Measurements from ENCODE around the gene ZBTB40.

DNA sequence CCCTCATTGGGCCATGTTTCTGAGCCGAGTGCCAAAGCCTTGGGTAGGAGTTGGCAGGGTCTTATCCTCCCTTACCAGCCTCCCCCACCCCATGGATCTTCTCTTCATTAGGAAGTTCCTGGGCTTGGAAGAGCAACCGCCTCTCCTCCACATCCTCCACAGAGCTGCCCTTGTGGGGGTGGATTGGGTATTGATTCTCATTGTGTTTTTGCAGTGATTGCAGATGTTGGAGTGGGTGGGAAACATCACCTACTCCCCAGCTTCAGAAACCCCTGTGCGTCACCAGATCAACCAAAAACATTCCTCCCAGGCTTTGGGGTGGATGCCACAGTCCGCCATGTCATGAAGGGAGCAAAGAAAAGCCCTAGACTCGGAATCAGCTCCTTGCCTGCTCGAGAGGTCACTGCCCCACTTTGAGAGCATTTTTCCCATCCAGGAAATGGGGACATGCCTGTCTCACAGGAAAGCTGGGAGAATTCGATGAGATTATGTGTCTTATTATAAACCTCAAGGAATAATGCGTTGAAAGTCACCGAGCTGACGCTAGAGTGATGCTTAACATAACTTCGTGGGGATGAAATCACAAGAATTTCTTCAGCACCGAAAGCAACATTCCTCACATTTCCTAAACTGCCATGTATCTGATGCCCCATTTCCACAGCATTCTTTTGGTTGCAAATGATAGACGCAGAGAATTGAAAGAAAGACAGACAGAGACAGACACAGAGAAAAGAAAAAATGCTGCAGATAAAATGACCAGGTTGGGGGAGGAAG, 44.7 kb upstream of the ZBTB40 start:
- TF ChIP-seq FOXM1 (IDR thresholded peaks at IDR 0.05; ENCODE audit: low read depth), result no peak
- no peak for TF ChIP-seq RAD21 (IDR thresholded peaks at IDR 0.05; ENCODE audit: low read length)
- no peak for TF ChIP-seq NFIC (IDR thresholded peaks at IDR 0.05; ENCODE audit: borderline replicate concordance)
- no peak for TF ChIP-seq SMC3 (IDR thresholded peaks at IDR 0.05; ENCODE audit: low read depth, low read length)
- TF ChIP-seq, protein P1, sequence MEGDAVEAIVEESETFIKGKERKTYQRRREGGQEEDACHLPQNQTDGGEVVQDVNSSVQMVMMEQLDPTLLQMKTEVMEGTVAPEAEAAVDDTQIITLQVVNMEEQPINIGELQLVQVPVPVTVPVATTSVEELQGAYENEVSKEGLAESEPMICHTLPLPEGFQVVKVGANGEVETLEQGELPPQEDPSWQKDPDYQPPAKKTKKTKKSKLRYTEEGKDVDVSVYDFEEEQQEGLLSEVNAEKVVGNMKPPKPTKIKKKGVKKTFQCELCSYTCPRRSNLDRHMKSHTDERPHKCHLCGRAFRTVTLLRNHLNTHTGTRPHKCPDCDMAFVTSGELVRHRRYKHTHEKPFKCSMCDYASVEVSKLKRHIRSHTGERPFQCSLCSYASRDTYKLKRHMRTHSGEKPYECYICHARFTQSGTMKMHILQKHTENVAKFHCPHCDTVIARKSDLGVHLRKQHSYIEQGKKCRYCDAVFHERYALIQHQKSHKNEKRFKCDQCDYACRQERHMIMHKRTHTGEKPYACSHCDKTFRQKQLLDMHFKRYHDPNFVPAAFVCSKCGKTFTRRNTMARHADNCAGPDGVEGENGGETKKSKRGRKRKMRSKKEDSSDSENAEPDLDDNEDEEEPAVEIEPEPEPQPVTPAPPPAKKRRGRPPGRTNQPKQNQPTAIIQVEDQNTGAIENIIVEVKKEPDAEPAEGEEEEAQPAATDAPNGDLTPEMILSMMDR (IDR thresholded peaks at IDR 0.05), result no peak
